Upper lobe of right lung (tissue), 1 donor: ENCODE measurements around the gene CPT2. TPM values are rescaled to one million over a fixed set of nuclear protein-coding genes. Genes with fewer than 3 reads are reported as not detected.

Source experiments
- ATAC-seq: fragments of 200-7000 bp; cut with Tn5 transposase; one replicate; pipeline ENCODE4 v1.9.1; 2020; ENCODE audit warnings: mild to moderate bottlenecking, moderate library complexity
- DNase-seq: peaks from one replicate; pipeline ENCODE4 v3.0.0-alpha.2; 2020
- H3K27ac ChIP-seq: fragments of 200-600 bp; one replicate; pipeline ENCODE4 v1.8.0; 2022
- H3K27me3 ChIP-seq: fragments of 200-600 bp; one replicate; pipeline ENCODE4 v1.8.0; 2022; ENCODE audit warnings: mild to moderate bottlenecking
- H3K36me3 ChIP-seq: fragments of 200-600 bp; one replicate; pipeline ENCODE4 v1.8.0; 2022
- H3K4me1 ChIP-seq: fragments of 200-600 bp; one replicate; pipeline ENCODE4 v1.8.0; 2022
- H3K4me3 ChIP-seq: fragments of 200-600 bp; one replicate; pipeline ENCODE4 v1.8.0; 2022; ENCODE audit warnings: mild to moderate bottlenecking
- H3K9me3 ChIP-seq: fragments of 200-600 bp; one replicate; pipeline ENCODE4 v1.8.0; 2022
- CTCF ChIP-seq: fragments of 200-600 bp; IDR thresholded peaks from one replicate; pipeline ENCODE4 v1.8.0; 2022; ENCODE audit warnings: antibody characterized with exemption
- intact Hi-C: fragments of 100-400 bp; cut with DNase I; formaldehyde crosslinking; loops from one replicate; pipeline ENCODE4 v1.11.0; 2022
- long read RNA-seq: library from polyadenylated mRNA; unstranded; transcript quantifications from one replicate; pipeline ENCODE4 v2.0.0, GENCODE V29; 2021
- total RNA-seq: library from RNA; stranded (reverse); fragmentation: NEBNext Ultra II Directional; extraction: Animal tissue kit (Norgen Biotek cat#: 25700); gene quantifications from one replicate; pipeline ENCODE4 v1.2.1, GENCODE V29; 2021
- donor health status: DM: no; HTN: yes; CAD: no; lungs with severe emphysema.

Gene CPT2
- 24.1 TPM for total RNA-seq
- long read RNA-seq, transcript CPT2-201 (5 exons, 3,094 nt), result major isoform, 41 of 48 reads
- long read RNA-seq, partial matches to known transcripts, result 0 of 48 reads
- long read RNA-seq, other reads (novel, unspliced or antisense), result 2 of 48 reads

GRCh38 chr1:53196485-53197290 lies at the start of gene CPT2:
TSS of gene CPT2 (plus strand) at chr1:53196824. CDS start at chr1:53196944, 120 bp downstream.
- Histone ChIP-seq H3K27me3 (no peaks in the 10 kb centered on the region), H3K27ac (peak within 1 kb of the TSS; percentile 100), H3K9me3 (no peaks in the 10 kb centered on the region), H3K36me3 (peaks cover 13% of the 10 kb centered on the region), H3K4me1 (peaks cover 31% of the 10 kb centered on the region), H3K4me3 (peak within 1 kb of the TSS; percentile 92)
- DNase-seq (peak; percentile 98), ATAC-seq (peak; percentile 99)
- TF ChIP-seq CTCF, result peak; percentile 17
- intact Hi-C loops, result no loop called here

GRCh38 chr1:53147174-53147573 lies 49.5 kb upstream of the CPT2 start:
- ATAC-seq (no peak), DNase-seq (no peak)
- intact Hi-C loops, result no loop called here
- no peaks in the 10 kb centered on the region for H3K27me3 ChIP-seq
- H3K9me3 ChIP-seq, result no peaks in the 10 kb centered on the region
- H3K27ac ChIP-seq, result peak overlapping the region; percentile 82
- H3K36me3 ChIP-seq, result no peaks in the 10 kb centered on the region
- H3K4me3 ChIP-seq, result no peak overlapping the region
- TF ChIP-seq CTCF, result no peak
- peaks cover 24% of the 10 kb centered on the region for H3K4me1 ChIP-seq

- Histone ChIP-seq H3K9me3 (no peaks in the 10 kb centered on the region), H3K27ac (no peak overlapping the region), H3K27me3 (no peaks in the 10 kb centered on the region), H3K4me3 (no peak overlapping the region), H3K4me1 (peaks cover 24% of the 10 kb centered on the region), H3K36me3 (no peaks in the 10 kb centered on the region)
- ATAC-seq, result no peak
- no peak for DNase-seq
- intact Hi-C loops, result no loop called here
- TF ChIP-seq CTCF, result no peak
Measured at GRCh38 chr1:53148123-53148522, 48.5 kb upstream of the CPT2 start.

- intact Hi-C loops, result no loop called here
- Histone ChIP-seq H3K36me3 (no peaks in the 10 kb centered on the region), H3K27ac (no peak overlapping the region), H3K4me1 (no peaks in the 10 kb centered on the region), H3K27me3 (no peaks in the 10 kb centered on the region), H3K9me3 (no peaks in the 10 kb centered on the region), H3K4me3 (no peak overlapping the region)
- ATAC-seq (peak; percentile 55), DNase-seq (no peak)
- no peak for TF ChIP-seq CTCF
Measured at GRCh38 chr1:53153752-53154151, 42.9 kb upstream of the CPT2 start.

- ATAC-seq (no peak), DNase-seq (no peak)
- TF ChIP-seq CTCF, result no peak
- H3K36me3 ChIP-seq, result no peaks in the 10 kb centered on the region
- H3K27me3 ChIP-seq, result no peaks in the 10 kb centered on the region
- H3K9me3 ChIP-seq, result no peaks in the 10 kb centered on the region
- H3K27ac ChIP-seq, result no peak overlapping the region
- intact Hi-C loops, result no loop called here
- H3K4me1 ChIP-seq, result no peaks in the 10 kb centered on the region
- H3K4me3 ChIP-seq, result no peak overlapping the region
Measured at GRCh38 chr1:53154859-53155438, 41.7 kb upstream of the CPT2 start.
